ENCODE results near the gene ABCC12.

ABCC12 gene

DNA sequence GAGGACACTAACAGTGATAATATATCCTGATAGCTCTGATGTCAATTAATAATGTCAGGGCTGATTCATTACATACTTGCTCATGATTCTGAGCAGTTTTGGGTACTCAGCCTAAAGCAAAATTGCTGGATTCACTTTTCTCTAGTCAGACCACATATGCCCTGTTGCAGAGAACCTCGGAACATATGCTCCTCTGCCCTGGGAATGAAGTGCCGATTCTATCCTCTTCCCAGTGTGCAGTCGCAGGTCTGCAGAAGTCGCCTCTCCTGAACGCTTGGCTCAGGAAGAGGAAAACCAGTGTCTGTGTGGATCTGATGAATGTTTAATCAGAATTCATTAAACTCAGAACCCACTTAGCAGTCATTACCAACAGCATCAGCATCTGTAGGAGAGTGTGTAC lies 34.5 kb downstream of the ABCC12 start:
- no peaks in the 10 kb centered on the region for H3K4me1 ChIP-seq (ENCODE audit: control insufficient read depth in 2 of 2, insufficient read depth in 2 of 2, low read length in 2 of 2)
- H3K9me3 ChIP-seq (ENCODE audit: control insufficient read depth in 2 of 2, low read length in 2 of 2), result no peaks in the 10 kb centered on the region
- no peak overlapping the region for H3K9ac ChIP-seq (ENCODE audit: low read depth in 1 of 2, low read length in 2 of 2)
- no peaks in the 10 kb centered on the region for H3K27me3 ChIP-seq (ENCODE audit: control insufficient read depth in 2 of 2, insufficient read depth in 2 of 2, low read length in 2 of 2)
- H3K36me3 ChIP-seq (ENCODE audit: control insufficient read depth in 2 of 2, insufficient read depth in 2 of 2, low read length in 2 of 2), result no peaks in the 10 kb centered on the region
- no peak overlapping the region for H3K27ac ChIP-seq (ENCODE audit: low read depth in 2 of 2, low read length in 2 of 2)
- no peak overlapping the region for H3K4me3 ChIP-seq (ENCODE audit: low read length in 2 of 2)

DNA sequence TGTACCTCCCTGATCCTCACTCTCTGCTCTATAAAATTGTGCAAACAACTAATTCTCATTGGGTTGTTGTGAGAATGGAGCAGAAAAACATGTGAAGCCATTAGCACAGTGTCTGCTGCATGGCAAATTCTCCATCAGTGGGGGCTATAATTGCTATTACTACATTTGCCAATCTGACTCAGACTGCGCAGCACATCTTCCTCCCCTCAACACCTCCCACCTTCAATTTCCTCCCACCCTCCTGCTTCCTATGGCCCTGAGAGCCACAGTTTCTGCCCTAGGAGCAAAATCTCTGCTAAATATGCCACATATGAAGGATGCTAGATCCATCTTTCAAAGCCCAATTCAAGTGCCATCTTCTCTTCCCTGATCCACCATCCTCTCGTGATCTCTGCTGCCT lies 37.0 kb downstream of the ABCC12 start:
- Histone ChIP-seq H3K36me3 (ENCODE audit: control insufficient read depth in 2 of 2, insufficient read depth in 2 of 2, low read length in 2 of 2) (no peaks in the 10 kb centered on the region), H3K4me1 (ENCODE audit: control insufficient read depth in 2 of 2, insufficient read depth in 2 of 2, low read length in 2 of 2) (no peaks in the 10 kb centered on the region), H3K9ac (ENCODE audit: low read depth in 1 of 2, low read length in 2 of 2) (no peak overlapping the region), H3K27ac (ENCODE audit: low read depth in 2 of 2, low read length in 2 of 2) (no peak overlapping the region), H3K27me3 (ENCODE audit: control insufficient read depth in 2 of 2, insufficient read depth in 2 of 2, low read length in 2 of 2) (no peaks in the 10 kb centered on the region), H3K4me3 (ENCODE audit: low read length in 2 of 2) (no peak overlapping the region), H3K9me3 (ENCODE audit: control insufficient read depth in 2 of 2, low read length in 2 of 2) (no peaks in the 10 kb centered on the region)

GRCh38 chr16:48117217-48118105 lies 38.3 kb downstream of the ABCC12 start:
- Histone ChIP-seq H3K9me3 (ENCODE audit: control insufficient read depth in 2 of 2, low read length in 2 of 2) (no peaks in the 10 kb centered on the region), H3K4me1 (ENCODE audit: control insufficient read depth in 2 of 2, insufficient read depth in 2 of 2, low read length in 2 of 2) (no peaks in the 10 kb centered on the region), H3K9ac (ENCODE audit: low read depth in 1 of 2, low read length in 2 of 2) (no peak overlapping the region), H3K36me3 (ENCODE audit: control insufficient read depth in 2 of 2, insufficient read depth in 2 of 2, low read length in 2 of 2) (no peaks in the 10 kb centered on the region), H3K27me3 (ENCODE audit: control insufficient read depth in 2 of 2, insufficient read depth in 2 of 2, low read length in 2 of 2) (no peaks in the 10 kb centered on the region), H3K27ac (ENCODE audit: low read depth in 2 of 2, low read length in 2 of 2) (no peak overlapping the region), H3K4me3 (ENCODE audit: low read length in 2 of 2) (no peak overlapping the region)

DNA sequence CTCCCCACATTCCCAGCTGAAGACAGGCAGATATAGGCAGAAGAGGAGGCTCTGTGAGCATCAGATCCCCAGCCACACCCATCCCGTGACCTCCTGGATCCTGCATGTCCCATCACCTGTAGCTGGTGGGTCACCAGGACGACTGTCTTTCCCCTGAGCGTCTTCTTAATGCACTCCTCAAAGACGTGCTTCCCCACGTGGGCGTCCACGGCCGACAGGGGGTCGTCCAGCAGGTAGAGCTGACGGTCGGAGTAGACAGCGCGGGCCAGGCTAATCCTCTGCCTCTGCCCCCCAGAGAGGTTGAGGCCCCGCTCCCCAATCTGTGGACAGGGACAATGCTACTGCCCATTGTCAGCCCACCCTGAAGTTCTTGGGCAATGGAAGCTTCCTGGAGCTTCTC lies 40.5 kb downstream of the ABCC12 start:
- Histone ChIP-seq H3K27me3 (ENCODE audit: control insufficient read depth in 2 of 2, insufficient read depth in 2 of 2, low read length in 2 of 2) (no peaks in the 10 kb centered on the region), H3K36me3 (ENCODE audit: control insufficient read depth in 2 of 2, insufficient read depth in 2 of 2, low read length in 2 of 2) (no peaks in the 10 kb centered on the region), H3K4me1 (ENCODE audit: control insufficient read depth in 2 of 2, insufficient read depth in 2 of 2, low read length in 2 of 2) (no peaks in the 10 kb centered on the region), H3K4me3 (ENCODE audit: low read length in 2 of 2) (no peak overlapping the region), H3K9ac (ENCODE audit: low read depth in 1 of 2, low read length in 2 of 2) (no peak overlapping the region), H3K9me3 (ENCODE audit: control insufficient read depth in 2 of 2, low read length in 2 of 2) (no peaks in the 10 kb centered on the region), H3K27ac (ENCODE audit: low read depth in 2 of 2, low read length in 2 of 2) (no peak overlapping the region)

DNA sequence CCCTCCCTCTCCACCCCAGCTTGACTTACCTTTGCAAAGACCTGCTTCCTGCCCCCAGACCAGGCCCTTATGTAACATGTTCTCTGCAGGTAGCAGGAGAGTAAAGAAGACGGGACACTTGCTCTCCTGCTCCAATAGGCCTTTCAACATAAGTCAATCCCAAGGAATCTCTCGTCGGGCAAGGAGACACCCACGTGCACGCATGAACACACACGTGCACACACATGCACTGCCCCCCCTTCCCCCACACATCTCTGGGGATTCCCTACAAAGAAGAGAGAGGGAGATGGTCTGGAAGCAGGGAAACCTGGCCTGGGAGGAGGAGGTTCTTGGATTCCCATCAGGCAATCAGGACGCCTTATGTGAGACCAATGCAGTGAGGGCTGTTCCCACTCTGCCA lies 41.4 kb downstream of the ABCC12 start:
- Histone ChIP-seq H3K27me3 (ENCODE audit: control insufficient read depth in 2 of 2, insufficient read depth in 2 of 2, low read length in 2 of 2) (peaks cover 0 to 2% of the 10 kb centered on the region in 2 donors), H3K9ac (ENCODE audit: low read depth in 1 of 2, low read length in 2 of 2) (no peak overlapping the region), H3K9me3 (ENCODE audit: control insufficient read depth in 2 of 2, low read length in 2 of 2) (no peaks in the 10 kb centered on the region), H3K4me1 (ENCODE audit: control insufficient read depth in 2 of 2, insufficient read depth in 2 of 2, low read length in 2 of 2) (no peaks in the 10 kb centered on the region), H3K36me3 (ENCODE audit: control insufficient read depth in 2 of 2, insufficient read depth in 2 of 2, low read length in 2 of 2) (no peaks in the 10 kb centered on the region), H3K4me3 (ENCODE audit: low read length in 2 of 2) (no peak overlapping the region), H3K27ac (ENCODE audit: low read depth in 2 of 2, low read length in 2 of 2) (no peak overlapping the region)

- Histone ChIP-seq H3K27me3 (ENCODE audit: control insufficient read depth in 2 of 2, insufficient read depth in 2 of 2, low read length in 2 of 2) (peaks cover 0 to 2% of the 10 kb centered on the region in 2 donors), H3K27ac (ENCODE audit: low read depth in 2 of 2, low read length in 2 of 2) (no peak overlapping the region), H3K4me1 (ENCODE audit: control insufficient read depth in 2 of 2, insufficient read depth in 2 of 2, low read length in 2 of 2) (no peaks in the 10 kb centered on the region), H3K9ac (ENCODE audit: low read depth in 1 of 2, low read length in 2 of 2) (no peak overlapping the region), H3K4me3 (ENCODE audit: low read length in 2 of 2) (no peak overlapping the region), H3K36me3 (ENCODE audit: control insufficient read depth in 2 of 2, insufficient read depth in 2 of 2, low read length in 2 of 2) (no peaks in the 10 kb centered on the region), H3K9me3 (ENCODE audit: control insufficient read depth in 2 of 2, low read length in 2 of 2) (no peaks in the 10 kb centered on the region)
These were observed 42.3 kb downstream of the ABCC12 start for GRCh38 chr16:48113471-48113870.

DNA sequence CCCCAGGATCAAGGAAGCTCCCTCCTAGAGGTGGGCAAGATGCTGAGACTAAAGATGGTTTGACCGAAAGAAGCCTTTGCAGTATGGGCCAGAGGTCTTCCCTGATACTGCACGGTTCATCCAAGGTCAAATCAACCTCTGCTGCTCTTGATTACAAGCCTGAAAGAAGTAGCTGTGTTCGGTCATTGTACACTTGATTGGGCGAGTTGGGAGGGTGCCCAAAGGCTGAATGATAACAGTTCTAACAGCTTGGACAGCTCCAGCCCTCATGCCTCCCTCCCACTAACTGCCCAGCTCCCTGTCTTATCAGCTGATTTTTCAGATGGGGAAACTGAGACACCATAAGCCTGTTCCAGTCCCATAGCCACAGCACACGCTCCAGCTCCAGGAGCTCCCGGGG lies 42.8 kb downstream of the ABCC12 start:
- no peaks in the 10 kb centered on the region for H3K36me3 ChIP-seq (ENCODE audit: control insufficient read depth in 2 of 2, insufficient read depth in 2 of 2, low read length in 2 of 2)
- H3K9ac ChIP-seq (ENCODE audit: low read depth in 1 of 2, low read length in 2 of 2), result no peak overlapping the region
- no peak overlapping the region for H3K27ac ChIP-seq (ENCODE audit: low read depth in 2 of 2, low read length in 2 of 2)
- H3K27me3 ChIP-seq (ENCODE audit: control insufficient read depth in 2 of 2, insufficient read depth in 2 of 2, low read length in 2 of 2), result peaks cover 0 to 2% of the 10 kb centered on the region in 2 donors
- no peaks in the 10 kb centered on the region for H3K9me3 ChIP-seq (ENCODE audit: control insufficient read depth in 2 of 2, low read length in 2 of 2)
- no peak overlapping the region for H3K4me3 ChIP-seq (ENCODE audit: low read length in 2 of 2)
- H3K4me1 ChIP-seq (ENCODE audit: control insufficient read depth in 2 of 2, insufficient read depth in 2 of 2, low read length in 2 of 2), result no peaks in the 10 kb centered on the region

DNA sequence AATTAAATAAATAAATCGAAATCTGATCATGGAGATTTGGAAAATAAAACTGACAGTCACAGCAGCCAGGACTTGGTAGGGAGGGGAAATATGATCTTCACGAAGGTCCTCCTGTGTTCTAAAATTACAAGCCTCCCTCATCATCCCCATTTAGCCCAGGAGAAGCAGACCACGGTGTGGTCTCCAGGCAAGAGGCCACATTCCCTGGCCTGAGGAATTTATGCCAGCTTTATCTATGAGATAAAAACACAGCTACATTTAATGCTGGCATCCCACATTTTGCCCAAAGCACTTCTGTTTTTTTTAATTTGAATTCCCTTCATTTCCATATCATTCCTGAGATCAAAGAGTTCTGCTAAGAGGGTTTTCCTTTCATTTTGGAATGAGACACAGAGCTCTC lies 43.2 kb downstream of the ABCC12 start:
- H3K36me3 ChIP-seq (ENCODE audit: control insufficient read depth in 2 of 2, insufficient read depth in 2 of 2, low read length in 2 of 2), result no peaks in the 10 kb centered on the region
- no peak overlapping the region for H3K27ac ChIP-seq (ENCODE audit: low read depth in 2 of 2, low read length in 2 of 2)
- H3K9ac ChIP-seq (ENCODE audit: low read depth in 1 of 2, low read length in 2 of 2), result no peak overlapping the region
- no peaks in the 10 kb centered on the region for H3K9me3 ChIP-seq (ENCODE audit: control insufficient read depth in 2 of 2, low read length in 2 of 2)
- H3K4me1 ChIP-seq (ENCODE audit: control insufficient read depth in 2 of 2, insufficient read depth in 2 of 2, low read length in 2 of 2), result no peaks in the 10 kb centered on the region
- no peak overlapping the region for H3K4me3 ChIP-seq (ENCODE audit: low read length in 2 of 2)
- H3K27me3 ChIP-seq (ENCODE audit: control insufficient read depth in 2 of 2, insufficient read depth in 2 of 2, low read length in 2 of 2), result peaks cover 0 to 2% of the 10 kb centered on the region in 2 donors

DNA sequence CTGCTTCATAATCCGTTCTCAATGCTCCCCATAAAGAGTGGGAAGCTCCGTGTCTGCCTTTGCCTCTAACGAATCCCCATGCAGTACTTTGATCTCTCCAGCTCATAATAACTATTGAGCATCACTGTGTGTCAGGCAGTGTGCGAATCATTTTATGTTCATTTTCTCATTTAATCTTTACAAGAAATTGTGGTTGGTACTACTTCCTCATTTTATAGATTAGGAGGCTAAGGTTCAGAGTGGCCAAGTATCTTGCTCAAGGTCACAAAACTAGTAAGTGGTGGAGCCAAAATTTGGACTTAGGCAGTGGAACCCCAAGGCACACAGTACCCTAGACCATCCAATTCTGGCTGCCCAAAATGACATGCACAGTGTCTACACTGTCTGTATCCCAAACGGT lies 44.8 kb downstream of the ABCC12 start:
- H3K4me1 ChIP-seq (ENCODE audit: control insufficient read depth in 2 of 2, insufficient read depth in 2 of 2, low read length in 2 of 2), result no peaks in the 10 kb centered on the region
- H3K36me3 ChIP-seq (ENCODE audit: control insufficient read depth in 2 of 2, insufficient read depth in 2 of 2, low read length in 2 of 2), result no peaks in the 10 kb centered on the region
- H3K9ac ChIP-seq (ENCODE audit: low read depth in 1 of 2, low read length in 2 of 2), result no peak overlapping the region
- peaks cover 0 to 2% of the 10 kb centered on the region in 2 donors for H3K27me3 ChIP-seq (ENCODE audit: control insufficient read depth in 2 of 2, insufficient read depth in 2 of 2, low read length in 2 of 2)
- no peaks in the 10 kb centered on the region for H3K9me3 ChIP-seq (ENCODE audit: control insufficient read depth in 2 of 2, low read length in 2 of 2)
- H3K4me3 ChIP-seq (ENCODE audit: low read length in 2 of 2), result no peak overlapping the region
- no peak overlapping the region for H3K27ac ChIP-seq (ENCODE audit: low read depth in 2 of 2, low read length in 2 of 2)

- no peaks in the 10 kb centered on the region for H3K4me1 ChIP-seq (ENCODE audit: control insufficient read depth in 2 of 2, insufficient read depth in 2 of 2, low read length in 2 of 2)
- no peaks in the 10 kb centered on the region for H3K9me3 ChIP-seq (ENCODE audit: control insufficient read depth in 2 of 2, low read length in 2 of 2)
- H3K27ac ChIP-seq (ENCODE audit: low read depth in 2 of 2, low read length in 2 of 2), result no peak overlapping the region
- no peaks in the 10 kb centered on the region for H3K36me3 ChIP-seq (ENCODE audit: control insufficient read depth in 2 of 2, insufficient read depth in 2 of 2, low read length in 2 of 2)
- peaks cover 0 to 2% of the 10 kb centered on the region in 2 donors for H3K27me3 ChIP-seq (ENCODE audit: control insufficient read depth in 2 of 2, insufficient read depth in 2 of 2, low read length in 2 of 2)
- no peak overlapping the region for H3K4me3 ChIP-seq (ENCODE audit: low read length in 2 of 2)
- H3K9ac ChIP-seq (ENCODE audit: low read depth in 1 of 2, low read length in 2 of 2), result no peak overlapping the region
These were observed 45.8 kb downstream of the ABCC12 start for GRCh38 chr16:48110000-48110399.

Data from mucosa of rectum (tissue), 2 donors.